OCI-LY3 (cell line): Measurements from ENCODE around the gene TPGS1.

ENCODE experiments used
- EZH2phosphoT487 ChIP-seq: fragments of 200-600 bp; shearing (Covaris generic); IDR thresholded peaks from 2 replicates; pipeline ENCODE4 v1.6.1; 2018; ENCODE audit warnings: antibody characterized with exemption, mixed run types, low read depth
- TF ChIP-seq, protein P1 (sequence below): fragments of 200-600, 300-600 bp; sonication (generic); IDR thresholded peaks from 2 replicates; pipeline ENCODE4 v1.5.1; 2014; ENCODE audit warnings: antibody characterized with exemption, low read length, low read depth

DNA sequence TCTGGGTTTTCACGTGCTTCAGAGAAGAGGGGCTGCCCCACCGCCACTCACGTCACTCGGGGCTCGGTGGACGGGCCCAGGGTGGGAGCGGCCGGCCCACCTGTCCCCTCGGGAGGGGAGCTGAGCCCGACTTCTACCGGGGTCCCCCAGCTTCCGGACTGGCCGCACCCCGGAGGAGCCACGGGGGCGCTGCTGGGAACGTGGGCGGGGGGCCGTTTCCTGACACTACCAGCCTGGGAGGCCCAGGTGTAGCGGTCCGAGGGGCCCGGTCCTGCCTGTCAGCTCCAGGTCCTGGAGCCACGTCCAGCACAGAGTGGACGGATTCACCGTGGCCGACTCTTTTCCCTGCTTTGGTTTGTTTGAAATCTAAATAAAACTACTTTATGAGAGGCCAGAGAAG, 34.4 kb downstream of the TPGS1 start:
- TF ChIP-seq, protein P1, sequence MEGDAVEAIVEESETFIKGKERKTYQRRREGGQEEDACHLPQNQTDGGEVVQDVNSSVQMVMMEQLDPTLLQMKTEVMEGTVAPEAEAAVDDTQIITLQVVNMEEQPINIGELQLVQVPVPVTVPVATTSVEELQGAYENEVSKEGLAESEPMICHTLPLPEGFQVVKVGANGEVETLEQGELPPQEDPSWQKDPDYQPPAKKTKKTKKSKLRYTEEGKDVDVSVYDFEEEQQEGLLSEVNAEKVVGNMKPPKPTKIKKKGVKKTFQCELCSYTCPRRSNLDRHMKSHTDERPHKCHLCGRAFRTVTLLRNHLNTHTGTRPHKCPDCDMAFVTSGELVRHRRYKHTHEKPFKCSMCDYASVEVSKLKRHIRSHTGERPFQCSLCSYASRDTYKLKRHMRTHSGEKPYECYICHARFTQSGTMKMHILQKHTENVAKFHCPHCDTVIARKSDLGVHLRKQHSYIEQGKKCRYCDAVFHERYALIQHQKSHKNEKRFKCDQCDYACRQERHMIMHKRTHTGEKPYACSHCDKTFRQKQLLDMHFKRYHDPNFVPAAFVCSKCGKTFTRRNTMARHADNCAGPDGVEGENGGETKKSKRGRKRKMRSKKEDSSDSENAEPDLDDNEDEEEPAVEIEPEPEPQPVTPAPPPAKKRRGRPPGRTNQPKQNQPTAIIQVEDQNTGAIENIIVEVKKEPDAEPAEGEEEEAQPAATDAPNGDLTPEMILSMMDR, result no peak
- no peak for TF ChIP-seq EZH2phosphoT487
